Measurements from ENCODE around the gene CSMD2. TPM values are rescaled to one million over a fixed set of nuclear protein-coding genes. Genes with fewer than 3 reads are reported as not detected.

CSMD2 gene
- total RNA-seq, 1 donor from 2014 or later = not detected

DNA sequence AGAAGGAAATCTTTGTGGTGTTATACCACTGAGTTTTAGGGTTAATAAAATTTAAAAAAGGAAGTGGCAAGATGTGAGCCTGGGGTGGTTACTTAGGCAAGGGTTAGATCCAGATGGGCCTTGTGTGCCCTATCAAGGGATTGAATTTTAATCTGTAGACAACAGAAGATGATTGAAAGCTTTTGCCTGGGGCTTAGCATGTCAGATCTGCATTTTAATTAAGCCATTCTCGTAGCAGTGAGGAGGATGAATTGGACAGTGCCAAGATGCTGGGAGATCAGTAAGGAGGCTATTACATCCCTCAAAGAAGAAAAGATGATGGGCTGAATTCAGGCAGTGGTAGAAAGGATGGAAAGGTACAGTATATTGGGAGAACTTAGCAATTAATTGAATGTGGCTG is 258.9 kb downstream of the CSMD2 start:
- no peak for DNase-seq (ENCODE audit: low read depth)

- DNase-seq (ENCODE audit: low read depth) = no peak
Measured at GRCh38 chr1:33905241-33905640, 259.8 kb downstream of the CSMD2 start.

DNA sequence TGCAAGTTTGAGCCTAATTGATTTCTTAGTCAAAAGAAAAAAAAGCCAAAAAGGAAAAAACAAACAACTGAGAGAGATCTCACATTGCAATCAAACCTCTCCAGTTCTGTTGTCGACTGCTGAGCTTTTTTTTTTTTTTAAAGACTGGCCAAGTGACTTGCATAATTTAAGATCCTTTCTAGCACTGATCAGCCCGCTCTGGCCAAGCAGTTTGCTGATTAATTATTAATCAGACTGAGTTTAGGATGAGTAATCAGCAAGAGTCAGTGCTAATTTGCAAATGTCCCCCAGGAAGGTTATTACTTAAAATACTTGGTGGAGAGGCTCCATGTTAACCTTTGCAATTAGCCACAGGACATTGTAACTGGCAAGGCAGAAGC is 261.8 kb downstream of the CSMD2 start:
- DNase-seq (ENCODE audit: low read depth) = no peak

GRCh38 chr1:33902486-33903209 is 262.4 kb downstream of the CSMD2 start:
- DNase-seq (ENCODE audit: low read depth) = no peak

DNA sequence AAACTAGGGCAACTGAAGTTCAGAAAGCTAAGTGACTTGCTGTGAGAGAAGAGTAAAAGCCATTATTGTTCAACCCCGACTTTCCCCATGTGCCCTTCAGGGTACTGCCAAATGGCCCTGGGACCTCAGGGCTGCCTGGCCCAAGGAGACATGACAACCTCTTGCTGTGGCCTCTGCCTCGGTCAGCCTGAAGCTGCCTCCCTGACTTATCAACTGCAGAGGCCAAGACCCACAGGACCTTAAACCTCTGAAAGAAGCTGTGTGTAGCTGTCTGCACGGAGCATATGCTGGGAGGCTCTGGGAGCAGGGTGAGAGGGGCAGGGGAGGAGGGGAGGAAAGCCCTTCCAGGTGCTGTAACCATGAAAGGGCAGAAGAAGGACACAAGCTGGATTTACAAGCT is 265.3 kb downstream of the CSMD2 start:
- no peak for DNase-seq (ENCODE audit: low read depth)

- no peak for DNase-seq (ENCODE audit: low read depth)
Measured at GRCh38 chr1:33898881-33899280, 266.1 kb downstream of the CSMD2 start.

GRCh38 chr1:33898406-33898805 is 266.6 kb downstream of the CSMD2 start:
- no peak for DNase-seq (ENCODE audit: low read depth)

- DNase-seq (ENCODE audit: low read depth) = no peak
Measured at GRCh38 chr1:33897092-33897725, 267.8 kb downstream of the CSMD2 start.

DNA sequence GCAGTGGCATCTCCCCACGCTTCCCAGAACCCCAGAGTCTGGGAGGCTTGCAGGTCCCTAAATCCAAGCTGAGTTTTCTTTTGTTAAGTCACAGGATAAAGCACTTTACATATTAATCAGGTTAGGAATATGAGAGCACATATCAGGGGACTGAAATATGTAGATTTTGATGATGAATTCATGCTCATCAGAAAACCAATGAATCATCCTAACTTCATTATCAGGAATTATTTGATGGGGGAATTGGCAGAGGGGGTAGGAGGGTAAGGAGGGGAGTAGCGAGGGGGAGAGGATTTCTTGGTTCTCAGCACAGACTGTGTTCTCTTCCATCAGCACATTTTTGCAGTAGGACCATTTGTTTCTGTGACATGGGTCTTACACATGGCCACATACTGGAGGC is 269.1 kb downstream of the CSMD2 start:
- no peak for DNase-seq (ENCODE audit: low read depth)

DNA sequence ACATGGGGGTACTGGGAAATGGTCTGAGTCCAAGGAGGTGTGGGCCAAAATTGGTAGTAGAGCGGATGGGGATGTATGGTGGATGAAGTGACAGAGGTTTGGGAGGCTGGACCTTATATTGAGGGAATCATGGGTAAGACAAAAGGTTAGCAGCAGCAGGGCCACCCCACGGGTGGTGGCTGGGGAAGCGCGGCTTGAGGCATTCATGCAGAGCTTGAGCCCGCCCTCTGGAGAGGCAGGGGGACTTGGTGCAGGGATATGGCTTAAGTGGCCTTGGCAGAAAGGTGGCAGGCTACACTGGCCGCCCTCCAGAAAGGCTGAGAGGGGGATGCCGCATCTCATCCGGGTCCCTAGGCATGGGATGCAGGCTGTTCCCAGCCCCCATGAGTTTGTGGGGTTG is 269.6 kb downstream of the CSMD2 start:
- no peak for DNase-seq (ENCODE audit: low read depth)

DNA sequence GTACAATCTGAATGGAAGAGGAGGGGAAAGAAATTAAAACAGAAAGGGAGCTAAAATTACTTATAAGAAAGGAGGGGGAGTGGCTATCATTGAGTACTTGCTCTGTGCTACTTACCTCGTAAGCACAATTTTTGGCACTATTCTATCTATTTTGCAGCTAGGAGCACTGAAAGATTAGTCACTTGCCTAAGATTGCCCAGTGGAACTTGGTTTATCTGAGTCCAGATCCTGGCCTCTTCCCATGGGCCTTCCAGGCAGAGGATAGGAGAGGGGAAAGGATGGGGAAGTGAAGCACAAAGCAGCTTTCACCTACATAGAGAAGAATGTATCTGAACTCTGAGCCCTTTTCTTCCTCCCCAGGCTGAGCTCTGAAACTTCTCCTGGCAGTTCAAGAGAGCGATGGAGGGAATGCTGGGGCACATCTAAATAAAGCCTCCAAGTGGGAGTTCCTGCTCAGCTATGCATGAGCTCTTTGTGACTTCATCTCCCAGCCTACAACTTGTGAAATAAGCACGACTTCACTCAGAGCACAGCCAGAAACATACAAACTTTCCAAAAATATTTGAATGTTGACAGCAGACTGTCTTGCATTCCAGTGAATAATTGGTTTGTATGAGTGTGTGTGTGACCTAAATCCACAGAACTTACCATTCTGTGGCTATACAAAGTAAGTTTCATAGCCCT is 271.7 kb downstream of the CSMD2 start:
- no peak for DNase-seq (ENCODE audit: low read depth)

- no peak for DNase-seq (ENCODE audit: low read depth)
Measured at GRCh38 chr1:33886496-33886895, 278.5 kb downstream of the CSMD2 start.

DNA sequence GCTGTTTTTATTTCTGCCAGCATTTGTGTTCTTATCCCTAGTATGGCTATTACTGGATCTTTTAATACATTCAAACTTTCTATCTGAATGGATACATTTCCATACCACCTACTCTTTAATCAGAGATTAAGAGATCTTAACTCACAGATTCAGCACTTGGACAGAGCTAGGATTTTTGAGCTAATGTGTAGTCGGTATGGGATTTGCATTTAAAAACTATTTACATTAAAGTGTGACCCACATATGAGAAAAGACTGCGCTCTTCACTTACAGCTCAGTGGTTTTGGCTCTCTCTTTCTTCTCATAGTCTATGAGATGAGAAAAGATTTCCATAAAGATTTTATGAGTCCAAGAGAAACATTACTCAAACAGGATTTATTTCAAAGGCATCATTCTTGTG is 284.7 kb downstream of the CSMD2 start:
- no peak for DNase-seq (ENCODE audit: low read depth)

DNA sequence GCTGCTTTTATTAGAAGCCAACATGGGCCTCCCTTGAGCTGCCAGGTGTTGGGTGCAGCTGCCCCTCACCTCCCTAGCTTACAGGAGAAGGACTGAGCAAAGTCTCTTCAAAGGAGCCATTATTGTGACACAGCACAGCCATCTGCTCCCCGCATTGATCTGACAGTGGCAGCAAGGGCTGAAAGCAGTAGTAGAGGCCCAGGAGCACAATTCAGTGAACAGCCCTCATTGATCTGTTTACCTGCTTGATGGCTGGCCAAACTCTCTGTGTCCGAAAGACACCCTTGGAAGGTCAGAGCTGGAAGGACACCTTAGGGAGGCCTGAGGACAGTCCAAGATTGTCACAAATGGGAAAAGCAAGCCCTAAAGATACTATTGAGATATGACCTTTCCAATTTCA is 286.6 kb downstream of the CSMD2 start:
- DNase-seq (ENCODE audit: low read depth) = no peak

DNA sequence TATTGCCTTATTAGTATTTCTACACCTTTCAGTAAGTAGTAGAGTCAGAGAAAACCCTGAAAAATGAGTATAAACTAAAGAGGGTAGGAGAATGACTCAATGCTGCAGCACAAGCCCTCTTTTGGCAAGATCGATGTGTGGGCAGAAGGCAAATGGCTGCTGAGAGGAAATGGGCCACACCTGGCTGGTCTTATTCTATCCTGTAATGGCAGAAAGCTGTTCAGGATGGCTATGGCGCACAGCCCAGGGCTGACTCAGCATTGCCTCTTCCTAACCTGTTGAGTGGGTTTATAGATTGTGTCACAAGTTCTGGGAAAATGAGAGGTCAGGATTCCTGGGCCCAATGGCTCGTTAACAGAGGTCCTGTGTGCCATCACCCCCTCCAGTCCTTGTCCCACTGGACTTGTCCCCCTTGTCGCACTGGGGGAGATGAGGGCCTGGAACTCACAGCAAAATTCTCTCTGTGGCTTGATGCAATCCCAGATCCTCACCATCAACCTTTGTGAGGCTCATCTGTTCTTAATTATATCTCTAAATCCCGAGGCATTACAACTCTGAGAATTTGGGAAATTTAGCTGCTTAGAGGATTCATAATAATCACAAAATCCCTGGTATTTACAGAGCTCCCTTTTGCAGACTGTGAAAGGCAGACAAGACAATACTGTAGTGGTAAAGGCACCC is 287.9 kb downstream of the CSMD2 start:
- DNase-seq (ENCODE audit: low read depth) = no peak

DNA sequence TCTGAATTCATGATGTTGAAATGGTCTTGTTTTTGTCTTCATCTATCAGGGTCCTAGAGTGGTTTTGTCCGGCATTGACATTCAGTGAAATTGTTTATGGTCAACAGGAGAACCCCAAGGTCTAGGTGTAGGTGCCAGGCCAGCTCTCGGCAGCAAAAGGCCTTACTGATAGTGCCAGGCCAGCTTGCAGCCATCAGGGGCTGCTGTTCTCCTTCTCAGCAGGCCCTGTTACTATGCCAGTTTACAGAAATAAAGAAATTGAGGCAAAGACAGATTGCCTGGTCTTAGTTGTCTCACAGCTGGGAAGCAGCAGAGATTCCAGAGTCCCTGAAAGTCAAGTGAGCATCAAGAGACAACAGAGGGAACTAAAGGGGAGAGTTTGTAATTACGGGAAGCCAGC is 289.2 kb downstream of the CSMD2 start:
- no peak for DNase-seq (ENCODE audit: low read depth)

GRCh38 chr1:33874636-33875035 is 290.4 kb downstream of the CSMD2 start:
- DNase-seq (ENCODE audit: low read depth) = no peak

DNA sequence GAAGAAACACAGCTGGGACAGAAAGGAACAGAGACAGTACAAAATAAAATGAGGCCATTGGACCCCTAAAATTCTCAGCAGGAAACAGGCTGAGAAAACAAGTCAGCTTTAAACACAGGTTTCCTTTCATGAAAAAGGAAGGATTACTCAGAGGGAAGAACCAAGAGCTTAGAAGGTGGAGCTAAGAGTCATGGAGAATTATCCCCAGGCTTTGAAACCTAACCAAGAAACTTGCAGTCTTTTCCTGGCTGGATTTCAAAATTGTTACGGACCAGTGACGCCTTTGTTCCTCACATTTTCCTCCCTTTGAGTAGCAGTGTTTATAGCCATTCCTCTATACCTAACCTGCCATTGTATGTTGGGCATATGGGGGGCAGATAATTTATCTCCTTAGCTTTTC is 292.3 kb downstream of the CSMD2 start:
- DNase-seq (ENCODE audit: low read depth) = no peak

- DNase-seq (ENCODE audit: low read depth) = no peak
Measured at GRCh38 chr1:33872275-33872674, 292.8 kb downstream of the CSMD2 start.

GRCh38 chr1:33867684-33868083 is 297.3 kb downstream of the CSMD2 start:
- DNase-seq (ENCODE audit: low read depth) = no peak

GRCh38 chr1:33866281-33866680 is 298.7 kb downstream of the CSMD2 start:
- no peak for DNase-seq (ENCODE audit: low read depth)
